LNCaP clone FGC (cell line): ENCODE data around the gene MARVELD3.

Source experiments
- DNase-seq: peaks from one replicate; pipeline ENCODE4 v3.0.0-alpha.2; 2011; ENCODE audit warnings: low read depth
- H3K4me3 ChIP-seq: 2 replicates; pipeline ENCODE4 v1.5.1; 2011; ENCODE audit warnings: mild to moderate bottlenecking, low read depth, low read length, control low read depth
- CTCF ChIP-seq: IDR thresholded peaks from 2 replicates; pipeline ENCODE4 v1.5.1; 2012; ENCODE audit warnings: mild to moderate bottlenecking; ENCODE audit not compliant: control insufficient read depth, insufficient read depth; ENCODE audit errors: extremely low read depth

Gene MARVELD3

GRCh38 chr16:71666264-71666663, 40.3 kb downstream of the MARVELD3 start:
- DNase-seq: no peak
- no peak for TF ChIP-seq CTCF
- no peak overlapping the region for H3K4me3 ChIP-seq

GRCh38 chr16:71666928-71667707, 41.1 kb downstream of the MARVELD3 start:
- no peak overlapping the region for H3K4me3 ChIP-seq
- no peak for TF ChIP-seq CTCF
- no peak for DNase-seq

GRCh38 chr16:71669926-71670536, 44.0 kb downstream of the MARVELD3 start:
- no peak overlapping the region for H3K4me3 ChIP-seq
- DNase-seq: no peak
- no peak for TF ChIP-seq CTCF

- no peak overlapping the region for H3K4me3 ChIP-seq
- no peak for TF ChIP-seq CTCF
- no peak for DNase-seq
These were observed 44.6 kb downstream of the MARVELD3 start for GRCh38 chr16:71670537-71670936.

- no peak for TF ChIP-seq CTCF
- DNase-seq: no peak
- no peak overlapping the region for H3K4me3 ChIP-seq
These were observed 45.2 kb downstream of the MARVELD3 start for GRCh38 chr16:71671165-71671564.

- no peak for TF ChIP-seq CTCF
- no peak overlapping the region for H3K4me3 ChIP-seq
- no peak for DNase-seq
These were observed 46.1 kb downstream of the MARVELD3 start for GRCh38 chr16:71672125-71672524.
